KMS-11 (cell line): Measurements from ENCODE around the gene TOMT.

Experiments used
- H2AFZ ChIP-seq: fragments of 200-600 bp; sonication (generic); 2 replicates; pipeline ENCODE4 v1.6.1; 2016; ENCODE audit warnings: antibody characterized with exemption, mixed run types, low read depth
- H3K27ac ChIP-seq: fragments of 200-600 bp; sonication (generic); 2 replicates; pipeline ENCODE4 v1.6.1; 2016; ENCODE audit warnings: mild to moderate bottlenecking, mixed run types
- H3K27me3 ChIP-seq: fragments of 200-600 bp; sonication (generic); 2 replicates; pipeline ENCODE4 v1.6.1; 2017; ENCODE audit warnings: mild to moderate bottlenecking, low read depth, mixed run types, moderate library complexity; ENCODE audit not compliant: insufficient read depth
- H3K36me3 ChIP-seq: fragments of 200-600 bp; sonication (generic); 2 replicates; pipeline ENCODE4 v1.6.1; 2017; ENCODE audit warnings: mild to moderate bottlenecking, mixed run types; ENCODE audit not compliant: insufficient read depth
- H3K4me1 ChIP-seq: fragments of 200-600 bp; sonication (generic); 2 replicates; pipeline ENCODE4 v1.6.1; 2016; ENCODE audit warnings: mild to moderate bottlenecking, low read depth, mixed run types; ENCODE audit not compliant: poor library complexity, severe bottlenecking
- H3K4me2 ChIP-seq: fragments of 200-600 bp; sonication (generic); 2 replicates; pipeline ENCODE4 v1.7.0; 2016; ENCODE audit warnings: mild to moderate bottlenecking, mixed run types
- H3K4me3 ChIP-seq: fragments of 200-600 bp; sonication (generic); IDR thresholded peaks from 2 replicates; pipeline ENCODE4 v1.6.1; 2017; ENCODE audit warnings: low read depth, low read length, mixed read lengths; ENCODE audit not compliant: insufficient read depth
- H3K79me2 ChIP-seq: fragments of 200-600 bp; sonication (generic); 2 replicates; pipeline ENCODE4 v1.6.1; 2016; ENCODE audit warnings: low read depth, mixed run types; ENCODE audit not compliant: insufficient read depth
- H3K9ac ChIP-seq: fragments of 200-600 bp; sonication (generic); 2 replicates; pipeline ENCODE4 v1.6.1; 2016; ENCODE audit warnings: mild to moderate bottlenecking, mixed run types
- H4K20me1 ChIP-seq: fragments of 200-600 bp; sonication (generic); 2 replicates; pipeline ENCODE4 v1.6.1; 2016; ENCODE audit warnings: mild to moderate bottlenecking, mixed run types; ENCODE audit not compliant: insufficient read depth
- CTCF ChIP-seq: fragments of 200-600 bp; sonication (generic); conservative IDR thresholded peaks from 2 replicates; pipeline ENCODE4 v1.6.1; 2017; ENCODE audit warnings: low read depth, mild to moderate bottlenecking, antibody characterized with exemption, low read length, moderate library complexity, mixed read lengths

Gene TOMT

GRCh38 chr11:72103754-72104167, 2.0 kb upstream of the TOMT start:
- H2AFZ ChIP-seq: peak overlapping the region; percentile 45; the same call in 1 of the 2 replicates

GRCh38 chr11:72111300-72112142, 5.8 kb downstream of the TOMT start:
- H3K79me2 ChIP-seq: no peaks in the 10 kb centered on the region
- peaks cover 18% of the 10 kb centered on the region for H3K4me1 ChIP-seq
- H4K20me1 ChIP-seq: no peaks in the 10 kb centered on the region
- H3K36me3 ChIP-seq: no peaks in the 10 kb centered on the region
- no peak for TF ChIP-seq CTCF
- H3K27ac ChIP-seq: peak overlapping the region; percentile 83
- H3K27me3 ChIP-seq: no peaks in the 10 kb centered on the region
- no peak overlapping the region for H3K4me3 ChIP-seq
- peak overlapping the region; percentile 61 for H2AFZ ChIP-seq
- peak overlapping the region; percentile 84 for H3K9ac ChIP-seq
- H3K4me2 ChIP-seq: peak overlapping the region; percentile 84

More at GRCh38 chr11:72103754-72104167, 2.0 kb upstream of the TOMT start:
- peak; percentile 48 for TF ChIP-seq CTCF
- H3K79me2 ChIP-seq: peaks cover 28% of the 10 kb centered on the region; the same call in 1 of the 2 replicates
- H3K4me1 ChIP-seq: peaks cover 11% of the 10 kb centered on the region
- H3K27ac ChIP-seq: no peak overlapping the region; the same call in 1 of the 2 replicates
- H4K20me1 ChIP-seq: no peaks in the 10 kb centered on the region
- H3K4me2 ChIP-seq: peak overlapping the region; percentile 59
- no peaks in the 10 kb centered on the region for H3K27me3 ChIP-seq
- no peak overlapping the region for H3K4me3 ChIP-seq
- H3K36me3 ChIP-seq: no peaks in the 10 kb centered on the region
- H3K9ac ChIP-seq: no peak overlapping the region

GRCh38 chr11:72112143-72112977, 6.6 kb downstream of the TOMT start, which contains the start of gene ANAPC15:
TSS of gene ANAPC15 (minus strand) at chr11:72112695. CDS start at chr11:72111276, 1,419 bp downstream.
- Histone ChIP-seq H3K4me2 (peak within 1 kb of the TSS; percentile 84), H3K27ac (peak within 1 kb of the TSS; percentile 83), H3K4me1 (peaks cover 18% of the 10 kb centered on the region), H3K27me3 (no peaks in the 10 kb centered on the region), H3K79me2 (no peaks in the 10 kb centered on the region), H2AFZ (peak within 1 kb of the TSS; percentile 61), H3K36me3 (no peaks in the 10 kb centered on the region), H3K4me3 (no peak within 1 kb of the TSS), H3K9ac (peak within 1 kb of the TSS; percentile 84), H4K20me1 (no peaks in the 10 kb centered on the region)
- TF ChIP-seq CTCF: no peak

- Histone ChIP-seq H2AFZ (peak overlapping the region; percentile 61), H3K4me3 (no peak overlapping the region), H3K36me3 (no peaks in the 10 kb centered on the region)
Observed at GRCh38 chr11:72112978-72113808, 7.5 kb downstream of the TOMT start.

More at GRCh38 chr11:72112978-72113808, 7.5 kb downstream of the TOMT start:
- peak overlapping the region; percentile 84; the same call in 1 of the 2 replicates for H3K9ac ChIP-seq
- H3K4me2 ChIP-seq: peak overlapping the region; percentile 83
- no peak for TF ChIP-seq CTCF
- peak overlapping the region; percentile 83 for H3K27ac ChIP-seq
- H3K27me3 ChIP-seq: no peaks in the 10 kb centered on the region
- no peaks in the 10 kb centered on the region for H4K20me1 ChIP-seq
- no peaks in the 10 kb centered on the region for H3K79me2 ChIP-seq
- peaks cover 18% of the 10 kb centered on the region for H3K4me1 ChIP-seq
